LNCAP (cell line): ENCODE data around the gene TMEM132D.

Experiments
- CTCF ChIP-seq: fragments of 450-650 bp; IDR thresholded peaks from 2 replicates; pipeline ENCODE4 v1.5.1; 2017; ENCODE audit warnings: mild to moderate bottlenecking

Gene TMEM132D

GRCh38 chr12:129339336-129339735, 564.5 kb downstream of the TMEM132D start:
- no peak for TF ChIP-seq CTCF

GRCh38 chr12:129337413-129337812, 566.4 kb downstream of the TMEM132D start:
- no peak for TF ChIP-seq CTCF

GRCh38 chr12:129335773-129336172, 568.1 kb downstream of the TMEM132D start:
- TF ChIP-seq CTCF: no peak

- no peak for TF ChIP-seq CTCF
These were observed 571.5 kb downstream of the TMEM132D start for GRCh38 chr12:129332286-129332685.

GRCh38 chr12:129331356-129332085, 572.3 kb downstream of the TMEM132D start:
- TF ChIP-seq CTCF: no peak

GRCh38 chr12:129328235-129328634, 575.6 kb downstream of the TMEM132D start:
- TF ChIP-seq CTCF: no peak

- TF ChIP-seq CTCF: no peak
These were observed 578.3 kb downstream of the TMEM132D start for GRCh38 chr12:129325566-129325965.

GRCh38 chr12:129312048-129312447, 591.8 kb downstream of the TMEM132D start:
- no peak for TF ChIP-seq CTCF
